ENCODE results near the gene SPSB1.
A peak's percentile ranks its signal among the peaks of the same experiment; 100 is the strongest.

Gene SPSB1

GRCh38 chr1:9391620-9392019 is 98.9 kb downstream of the SPSB1 start:
- no peak for DNase-seq (ENCODE audit: low read depth)

- DNase-seq (ENCODE audit: low read depth), result no peak
Measured at GRCh38 chr1:9394010-9394409, 101.3 kb downstream of the SPSB1 start.

GRCh38 chr1:9395018-9395417 is 102.3 kb downstream of the SPSB1 start:
- DNase-seq (ENCODE audit: low read depth), result no peak

GRCh38 chr1:9397047-9397446 is 104.4 kb downstream of the SPSB1 start:
- DNase-seq (ENCODE audit: low read depth), result no peak

- no peak for DNase-seq (ENCODE audit: low read depth)
Measured at GRCh38 chr1:9397997-9398526, 105.4 kb downstream of the SPSB1 start.

GRCh38 chr1:9399510-9400424 is 107.1 kb downstream of the SPSB1 start:
- DNase-seq (ENCODE audit: low read depth), result no peak

GRCh38 chr1:9400425-9401079 is 107.9 kb downstream of the SPSB1 start:
- no peak for DNase-seq (ENCODE audit: low read depth)

- DNase-seq (ENCODE audit: low read depth), result no peak
Measured at GRCh38 chr1:9401080-9401453, 108.4 kb downstream of the SPSB1 start.

GRCh38 chr1:9402256-9402616 is 109.5 kb downstream of the SPSB1 start:
- no peak for DNase-seq (ENCODE audit: low read depth)

GRCh38 chr1:9402717-9403225 is 110.1 kb downstream of the SPSB1 start:
- no peak for DNase-seq (ENCODE audit: low read depth)

- no peak for DNase-seq (ENCODE audit: low read depth)
Measured at GRCh38 chr1:9404117-9404914, 111.6 kb downstream of the SPSB1 start.

- DNase-seq (ENCODE audit: low read depth), result no peak
Measured at GRCh38 chr1:9406111-9406510, 113.4 kb downstream of the SPSB1 start.

- no peak for DNase-seq (ENCODE audit: low read depth)
Measured at GRCh38 chr1:9410737-9411297, 118.1 kb downstream of the SPSB1 start.

GRCh38 chr1:9413071-9413876 is 120.6 kb downstream of the SPSB1 start:
- DNase-seq (ENCODE audit: low read depth), result peak; percentile 72

GRCh38 chr1:9413877-9414213 is 121.2 kb downstream of the SPSB1 start:
- no peak for DNase-seq (ENCODE audit: low read depth)

GRCh38 chr1:9416506-9416905 is 123.8 kb downstream of the SPSB1 start:
- DNase-seq (ENCODE audit: low read depth), result no peak

- DNase-seq (ENCODE audit: low read depth), result no peak
Measured at GRCh38 chr1:9416918-9417500, 124.3 kb downstream of the SPSB1 start.

- DNase-seq (ENCODE audit: low read depth), result no peak
Measured at GRCh38 chr1:9417695-9418094, 125.0 kb downstream of the SPSB1 start.

GRCh38 chr1:9418851-9419250 is 126.2 kb downstream of the SPSB1 start:
- no peak for DNase-seq (ENCODE audit: low read depth)
